ENCODE results near the gene DPH1.

Gene DPH1

GRCh38 chr17:1985686-1986085 is 44.3 kb upstream of the DPH1 start:
- H3K79me2 ChIP-seq (ENCODE audit: insufficient read depth, low read depth), result no peaks in the 10 kb centered on the region
- no peak overlapping the region for H3K9ac ChIP-seq
- no peaks in the 10 kb centered on the region for H4K20me1 ChIP-seq (ENCODE audit: insufficient read depth)
- no peak overlapping the region for H2AFZ ChIP-seq (ENCODE audit: low read depth)
- H3K27me3 ChIP-seq (ENCODE audit: insufficient read depth, low read depth), result peaks cover 3% of the 10 kb centered on the region; the same call in 1 of the 2 replicates
- peaks cover 20% of the 10 kb centered on the region for H3K4me1 ChIP-seq (ENCODE audit: low read depth, poor library complexity, severe bottlenecking)
- H3K27ac ChIP-seq, result no peak overlapping the region
- H3K4me2 ChIP-seq, result no peak overlapping the region
- TF ChIP-seq, protein P1, sequence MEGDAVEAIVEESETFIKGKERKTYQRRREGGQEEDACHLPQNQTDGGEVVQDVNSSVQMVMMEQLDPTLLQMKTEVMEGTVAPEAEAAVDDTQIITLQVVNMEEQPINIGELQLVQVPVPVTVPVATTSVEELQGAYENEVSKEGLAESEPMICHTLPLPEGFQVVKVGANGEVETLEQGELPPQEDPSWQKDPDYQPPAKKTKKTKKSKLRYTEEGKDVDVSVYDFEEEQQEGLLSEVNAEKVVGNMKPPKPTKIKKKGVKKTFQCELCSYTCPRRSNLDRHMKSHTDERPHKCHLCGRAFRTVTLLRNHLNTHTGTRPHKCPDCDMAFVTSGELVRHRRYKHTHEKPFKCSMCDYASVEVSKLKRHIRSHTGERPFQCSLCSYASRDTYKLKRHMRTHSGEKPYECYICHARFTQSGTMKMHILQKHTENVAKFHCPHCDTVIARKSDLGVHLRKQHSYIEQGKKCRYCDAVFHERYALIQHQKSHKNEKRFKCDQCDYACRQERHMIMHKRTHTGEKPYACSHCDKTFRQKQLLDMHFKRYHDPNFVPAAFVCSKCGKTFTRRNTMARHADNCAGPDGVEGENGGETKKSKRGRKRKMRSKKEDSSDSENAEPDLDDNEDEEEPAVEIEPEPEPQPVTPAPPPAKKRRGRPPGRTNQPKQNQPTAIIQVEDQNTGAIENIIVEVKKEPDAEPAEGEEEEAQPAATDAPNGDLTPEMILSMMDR (conservative IDR thresholded peaks at IDR 0.05; ENCODE audit: low read depth, low read length), result no peak
- no peak overlapping the region for H3K4me3 ChIP-seq (IDR thresholded peaks at IDR 0.05; ENCODE audit: insufficient read depth, low read depth, low read length)
- H3K36me3 ChIP-seq (ENCODE audit: insufficient read depth), result no peaks in the 10 kb centered on the region

GRCh38 chr17:1986783-1987451 is 43.0 kb upstream of the DPH1 start:
- Histone ChIP-seq H2AFZ (ENCODE audit: low read depth) (no peak overlapping the region), H3K36me3 (ENCODE audit: insufficient read depth) (no peaks in the 10 kb centered on the region), H3K27me3 (ENCODE audit: insufficient read depth, low read depth) (peaks cover 5% of the 10 kb centered on the region; the same call in 1 of the 2 replicates), H3K4me2 (no peak overlapping the region), H3K79me2 (ENCODE audit: insufficient read depth, low read depth) (no peaks in the 10 kb centered on the region), H3K9ac (no peak overlapping the region), H4K20me1 (ENCODE audit: insufficient read depth) (no peaks in the 10 kb centered on the region), H3K4me1 (ENCODE audit: low read depth, poor library complexity, severe bottlenecking) (peaks cover 17% of the 10 kb centered on the region), H3K27ac (no peak overlapping the region), H3K4me3 (IDR thresholded peaks at IDR 0.05; ENCODE audit: insufficient read depth, low read depth, low read length) (no peak overlapping the region)
- TF ChIP-seq, protein P1 (conservative IDR thresholded peaks at IDR 0.05; ENCODE audit: low read depth, low read length), result no peak

DNA sequence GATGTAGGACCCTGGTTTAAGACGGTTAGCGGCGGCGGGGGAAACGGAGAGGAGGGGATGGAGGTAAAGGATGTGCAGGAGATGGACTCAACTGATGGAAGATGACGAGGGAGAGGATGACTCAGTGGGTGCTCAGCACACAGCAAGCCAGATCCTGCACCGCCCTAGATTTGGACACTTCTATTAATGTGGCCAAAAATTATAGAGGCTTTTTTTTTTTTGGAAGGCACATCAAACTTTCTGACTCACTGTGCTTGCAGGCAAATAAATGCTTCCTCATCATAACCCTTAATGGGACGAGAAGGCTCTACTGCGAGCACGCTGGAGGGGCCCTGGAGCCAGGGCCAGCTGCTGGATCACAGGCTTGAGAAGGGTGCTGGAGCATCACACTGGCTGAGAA is 40.8 kb upstream of the DPH1 start:
- TF ChIP-seq, protein P1 (conservative IDR thresholded peaks at IDR 0.05; ENCODE audit: low read depth, low read length), result no peak
- Histone ChIP-seq H3K36me3 (ENCODE audit: insufficient read depth) (no peaks in the 10 kb centered on the region), H3K9ac (no peak overlapping the region), H2AFZ (ENCODE audit: low read depth) (no peak overlapping the region), H3K4me3 (IDR thresholded peaks at IDR 0.05; ENCODE audit: insufficient read depth, low read depth, low read length) (no peak overlapping the region), H3K27ac (no peak overlapping the region), H3K4me2 (no peak overlapping the region), H4K20me1 (ENCODE audit: insufficient read depth) (no peaks in the 10 kb centered on the region), H3K79me2 (ENCODE audit: insufficient read depth, low read depth) (no peaks in the 10 kb centered on the region), H3K4me1 (ENCODE audit: low read depth, poor library complexity, severe bottlenecking) (no peaks in the 10 kb centered on the region), H3K27me3 (ENCODE audit: insufficient read depth, low read depth) (peaks cover 5% of the 10 kb centered on the region; the same call in 1 of the 2 replicates)

DNA sequence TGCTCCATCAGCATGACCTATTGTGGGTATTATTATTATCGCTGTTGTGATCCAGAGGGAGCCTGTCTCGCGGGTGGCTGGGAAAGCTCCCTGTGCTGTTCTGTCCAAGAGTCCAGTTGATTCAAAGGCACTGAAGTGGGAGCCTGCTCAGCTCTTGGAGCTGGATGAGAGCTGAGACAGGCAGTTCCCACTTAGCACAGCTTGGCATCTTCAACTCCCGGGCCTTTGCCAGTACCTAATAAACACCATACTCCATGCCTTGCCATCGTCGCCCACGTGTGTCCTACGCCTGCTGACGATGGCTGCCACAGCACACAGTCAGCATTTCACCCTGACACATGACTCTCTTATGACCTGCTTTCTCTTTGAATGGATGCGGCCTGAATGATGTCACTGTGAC is 37.4 kb upstream of the DPH1 start:
- H3K36me3 ChIP-seq (ENCODE audit: insufficient read depth), result no peaks in the 10 kb centered on the region
- peaks cover 5% of the 10 kb centered on the region; the same call in 1 of the 2 replicates for H3K27me3 ChIP-seq (ENCODE audit: insufficient read depth, low read depth)
- H2AFZ ChIP-seq (ENCODE audit: low read depth), result no peak overlapping the region
- H3K9ac ChIP-seq, result no peak overlapping the region
- no peaks in the 10 kb centered on the region for H4K20me1 ChIP-seq (ENCODE audit: insufficient read depth)
- H3K4me3 ChIP-seq (IDR thresholded peaks at IDR 0.05; ENCODE audit: insufficient read depth, low read depth, low read length), result no peak overlapping the region
- TF ChIP-seq, protein P1 (conservative IDR thresholded peaks at IDR 0.05; ENCODE audit: low read depth, low read length), result no peak
- H3K79me2 ChIP-seq (ENCODE audit: insufficient read depth, low read depth), result no peaks in the 10 kb centered on the region
- no peak overlapping the region for H3K27ac ChIP-seq
- H3K4me2 ChIP-seq, result no peak overlapping the region
- no peaks in the 10 kb centered on the region for H3K4me1 ChIP-seq (ENCODE audit: low read depth, poor library complexity, severe bottlenecking)
